Aorta (tissue), 5 donors: ENCODE data around the gene HVCN1. TPM values are rescaled to one million over a fixed set of nuclear protein-coding genes. Genes with fewer than 3 reads are reported as not detected.

Experiments used
- ATAC-seq: fragments of 200-7000 bp; cut with Tn5 transposase; one replicate; pipeline ENCODE4 v1.9.1; 2022; ENCODE audit warnings: moderate library complexity; ENCODE audit not compliant: low FRiP score
- DNase-seq, 2 donors: peaks; one replicate each; pipeline ENCODE4 v3.0.0-alpha.2; 2020
- H3K27ac ChIP-seq, 2 donors: one replicate each; pipeline ENCODE4 v1.5.1; 2013; ENCODE audit warnings: low read length in 2 of 2, mild to moderate bottlenecking in 2 of 2, moderate library complexity in 2 of 2, control low read depth in 1 of 2, inconsistent platforms in 1 of 2, low read depth in 1 of 2
- H3K27me3 ChIP-seq, 2 donors: one replicate each; pipeline ENCODE4 v1.6.1; 2013; ENCODE audit warnings: control low read depth in 1 of 2, low read length in 1 of 2, mild to moderate bottlenecking in 1 of 2, moderate library complexity in 1 of 2; ENCODE audit not compliant: insufficient read depth in 2 of 2, control insufficient read depth in 1 of 2
- H3K36me3 ChIP-seq, 2 donors: one replicate each; pipeline ENCODE4 v1.6.1; 2013; ENCODE audit warnings: control low read depth in 1 of 2, low read length in 1 of 2, mild to moderate bottlenecking in 1 of 2; ENCODE audit not compliant: insufficient read depth in 2 of 2, control insufficient read depth in 1 of 2
- H3K4me1 ChIP-seq, 2 donors: one replicate each; pipeline ENCODE4 v1.6.1; 2013; ENCODE audit warnings: low read length in 2 of 2, control low read depth in 1 of 2, mild to moderate bottlenecking in 1 of 2, moderate library complexity in 1 of 2; ENCODE audit not compliant: insufficient read depth in 2 of 2, control insufficient read depth in 1 of 2
- H3K4me3 ChIP-seq, 2 donors: one replicate each; pipeline ENCODE4 v1.5.1; 2013; ENCODE audit warnings: low read length in 2 of 2, control low read depth in 1 of 2, mild to moderate bottlenecking in 1 of 2
- H3K9me3 ChIP-seq: one replicate; pipeline ENCODE4 v1.6.1; 2013; ENCODE audit warnings: mild to moderate bottlenecking, low read length; ENCODE audit not compliant: control insufficient read depth
- WGBS, 2 donors: extraction: QIAGEN DNeasy Blood & Tissue Kit; methylation state at CpG; one replicate each; pipeline ENCODE4 v1.1.7; 2013; 5-methylcytosine and 5-hydroxymethylcytosine counted together
- intact Hi-C, 2 donors: fragments of 100-400 bp; cut with DNase I; formaldehyde crosslinking; loops; one replicate each; pipeline versions ENCODE4 v1.14.2 to v1.15.0; 2022
- polyA plus RNA-seq, 2 donors: library from polyadenylated mRNA; stranded (reverse); fragments of 200-250 nt; gene quantifications; one replicate each; pipeline ENCODE4 v1.2.3, GENCODE V29; 2013
- total RNA-seq, 2 donors: library from RNA; stranded (reverse); fragmentation: NEBNext Ultra II Directional; extraction: Animal tissue kit (Norgen Biotek cat#: 25700); gene quantifications; one replicate each; pipeline ENCODE4 v1.2.1, GENCODE V29; 2021
- donor health status: healthy with polysubstance abuse.
- donor health status: Bipolar disorder and iron deficiency.
- donor health status: DM: no; HTN: no; CAD: no.
- donor health status: DM: no; HTN: no; CAD: no.
- donor health status: DM: yes; HTN: yes; CAD: no.

Gene HVCN1
- total and polyA plus RNA-seq, 4 donors, result 4.1 to 10.1 (median 7.3) TPM

DNA sequence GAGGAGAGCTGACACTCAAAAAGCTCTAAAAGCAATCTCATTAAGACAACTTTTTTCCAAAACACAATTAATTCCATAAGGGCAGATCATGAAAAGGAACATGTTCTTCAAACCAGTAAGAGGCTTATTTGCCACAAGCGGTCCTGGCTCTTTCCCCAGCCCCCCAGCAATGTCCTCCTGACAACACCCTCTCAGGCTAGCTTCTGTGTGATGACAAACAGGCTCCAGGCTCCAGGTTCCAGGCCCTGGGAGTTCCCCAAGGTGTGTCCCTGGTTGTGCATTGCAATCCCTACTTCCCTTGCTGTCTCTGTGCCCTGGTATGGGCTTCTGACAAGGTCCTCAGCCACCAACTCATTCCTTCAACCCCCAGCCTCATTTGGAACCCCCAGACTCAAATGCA is 8.9 kb downstream of the HVCN1 start:
- intact Hi-C loops, result no loop called here
- ATAC-seq (no peak), DNase-seq (no peak)
- Histone ChIP-seq H3K27me3 (no peaks in the 10 kb centered on the region), H3K36me3 (peaks cover 0 to 3% of the 10 kb centered on the region in 2 donors), H3K27ac (no peak overlapping the region), H3K4me3 (no peak overlapping the region), H3K9me3 (no peaks in the 10 kb centered on the region), H3K4me1 (no peaks in the 10 kb centered on the region)
- 81 to 88% methylated on average over 1 of the region's 1 CpG for WGBS, 2 donors

DNA sequence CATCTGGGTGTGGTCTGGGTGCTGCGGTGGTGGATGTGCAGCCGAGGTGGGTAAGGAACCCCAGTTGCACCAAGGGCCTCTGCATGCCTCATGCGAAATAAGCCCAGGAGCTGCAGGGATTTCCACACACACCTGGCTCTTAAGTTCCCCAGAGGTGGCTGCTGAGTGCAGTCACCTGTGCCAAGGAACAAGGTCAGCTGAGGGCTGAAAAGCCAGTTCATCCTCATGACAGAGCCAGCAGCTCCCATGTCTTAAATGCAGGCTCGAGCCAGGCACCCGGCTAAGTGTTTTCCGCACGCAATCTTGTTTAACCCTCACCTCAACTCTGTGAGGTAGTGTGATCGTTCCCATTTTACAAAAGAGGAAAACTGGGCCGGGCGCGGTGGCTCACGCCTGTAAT is 9.7 kb downstream of the HVCN1 start:
- H3K4me3 ChIP-seq, result no peak overlapping the region
- 95 to 97% methylated on average over 12 of the region's 12 CpGs for WGBS, 2 donors

DNA sequence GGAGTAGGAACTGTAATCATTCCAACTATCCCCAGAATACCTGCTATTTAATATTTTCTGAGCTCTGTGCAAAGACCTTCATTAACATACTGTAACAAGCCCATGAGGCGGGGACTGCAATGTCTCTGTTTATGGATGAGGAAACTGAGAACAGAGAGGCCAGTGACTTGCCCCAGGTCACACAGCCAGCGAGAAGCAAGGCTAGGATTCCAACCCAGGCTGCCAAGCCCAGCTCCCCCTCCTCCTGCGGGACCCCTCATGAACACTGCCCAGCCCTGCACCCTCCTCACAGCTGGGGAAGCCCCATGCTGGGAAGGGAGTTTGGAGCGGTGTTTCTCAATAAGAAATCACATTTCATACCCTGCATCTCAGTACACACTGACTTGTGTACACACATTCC is 10.9 kb downstream of the HVCN1 start:
- intact Hi-C loops, result no loop called here
- WGBS, 2 donors, result 94 to 97% methylated on average over 4 of the region's 4 CpGs

More for the DNA sequence above, 9.7 kb downstream of the HVCN1 start:
- Histone ChIP-seq H3K36me3 (peaks cover 0 to 3% of the 10 kb centered on the region in 2 donors), H3K4me1 (no peaks in the 10 kb centered on the region), H3K9me3 (no peaks in the 10 kb centered on the region), H3K27me3 (no peaks in the 10 kb centered on the region), H3K27ac (no peak overlapping the region)
- ATAC-seq (no peak), DNase-seq (no peak)
- intact Hi-C loops, result no loop called here

DNA sequence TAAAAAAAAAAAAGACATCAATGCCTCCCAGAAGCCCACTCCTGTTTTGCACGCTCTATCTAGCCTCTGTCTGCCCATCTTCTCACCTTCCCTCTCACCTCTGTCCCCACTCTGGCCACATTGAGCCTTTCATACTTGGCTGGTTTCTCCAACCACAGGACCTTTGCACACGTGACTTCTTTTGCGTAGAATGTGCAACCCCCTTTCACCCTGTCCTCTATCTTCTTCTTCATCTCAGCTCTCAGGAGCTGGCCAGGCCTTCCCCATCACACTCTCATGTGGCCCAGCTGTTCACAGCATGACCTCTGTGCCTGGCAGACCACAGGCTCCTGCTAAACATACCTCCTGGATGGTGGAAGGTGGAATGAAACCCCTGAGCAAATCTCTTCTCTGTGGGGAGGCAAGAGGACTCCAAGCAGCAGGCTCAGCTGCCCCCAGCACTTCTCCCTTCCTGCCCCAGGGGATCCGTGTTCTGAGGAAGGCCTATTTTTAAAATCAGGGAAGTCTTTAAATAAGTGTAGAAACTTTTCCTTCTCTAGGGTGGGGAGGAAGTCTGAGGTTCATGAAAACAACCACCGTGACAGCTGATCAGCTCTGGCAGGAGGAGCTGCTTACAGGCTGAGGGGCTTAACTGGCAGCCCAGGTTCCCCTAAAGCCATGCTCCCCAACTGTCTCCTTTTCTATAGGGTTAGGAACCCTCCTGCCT is 11.6 kb downstream of the HVCN1 start:
- peaks cover 0 to 3% of the 10 kb centered on the region in 2 donors for H3K36me3 ChIP-seq
- H3K27me3 ChIP-seq, result no peaks in the 10 kb centered on the region
- H3K27ac ChIP-seq, result no peak overlapping the region
- ATAC-seq, result peak; percentile 19
- 78 to 79% methylated on average over 5 of the region's 5 CpGs for WGBS, 2 donors
- no peaks in the 10 kb centered on the region for H3K4me1 ChIP-seq
- intact Hi-C loops, result no loop called here
- H3K9me3 ChIP-seq, result no peaks in the 10 kb centered on the region
- H3K4me3 ChIP-seq, result no peak overlapping the region
- no peak for DNase-seq

More for the DNA sequence above, 10.9 kb downstream of the HVCN1 start:
- Histone ChIP-seq H3K4me3 (no peak overlapping the region), H3K27ac (no peak overlapping the region), H3K36me3 (peaks cover 0 to 3% of the 10 kb centered on the region in 2 donors), H3K27me3 (no peaks in the 10 kb centered on the region), H3K4me1 (no peaks in the 10 kb centered on the region), H3K9me3 (no peaks in the 10 kb centered on the region)
- ATAC-seq (no peak), DNase-seq (no peak)

DNA sequence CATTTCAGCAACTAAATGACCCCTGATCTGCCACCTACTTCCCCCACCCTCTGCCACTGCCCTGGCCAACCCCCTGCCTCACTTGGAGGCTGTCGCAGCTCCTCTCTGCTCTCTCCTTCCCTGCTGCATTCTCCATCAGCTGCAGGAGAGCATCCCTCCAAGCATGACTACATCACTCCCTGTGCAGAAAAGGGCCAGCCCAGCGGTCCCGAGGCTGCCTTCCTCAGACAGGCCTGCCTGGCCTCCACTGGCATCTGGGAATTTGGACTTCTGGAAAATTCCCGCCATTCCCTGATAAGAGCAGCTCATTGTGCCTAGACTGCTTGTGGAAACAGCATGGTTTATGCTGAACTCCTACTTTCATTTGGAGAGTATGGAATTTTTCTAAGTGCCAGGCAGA is 12.7 kb downstream of the HVCN1 start:
- 63 to 72% methylated on average over 4 of the region's 4 CpGs for WGBS, 2 donors
- DNase-seq (no peak), ATAC-seq (no peak)
- Histone ChIP-seq H3K36me3 (no peaks in the 10 kb centered on the region), H3K9me3 (no peaks in the 10 kb centered on the region), H3K27me3 (no peaks in the 10 kb centered on the region), H3K27ac (no peak overlapping the region), H3K4me1 (no peaks in the 10 kb centered on the region), H3K4me3 (no peak overlapping the region)
- intact Hi-C loops, result no loop called here

DNA sequence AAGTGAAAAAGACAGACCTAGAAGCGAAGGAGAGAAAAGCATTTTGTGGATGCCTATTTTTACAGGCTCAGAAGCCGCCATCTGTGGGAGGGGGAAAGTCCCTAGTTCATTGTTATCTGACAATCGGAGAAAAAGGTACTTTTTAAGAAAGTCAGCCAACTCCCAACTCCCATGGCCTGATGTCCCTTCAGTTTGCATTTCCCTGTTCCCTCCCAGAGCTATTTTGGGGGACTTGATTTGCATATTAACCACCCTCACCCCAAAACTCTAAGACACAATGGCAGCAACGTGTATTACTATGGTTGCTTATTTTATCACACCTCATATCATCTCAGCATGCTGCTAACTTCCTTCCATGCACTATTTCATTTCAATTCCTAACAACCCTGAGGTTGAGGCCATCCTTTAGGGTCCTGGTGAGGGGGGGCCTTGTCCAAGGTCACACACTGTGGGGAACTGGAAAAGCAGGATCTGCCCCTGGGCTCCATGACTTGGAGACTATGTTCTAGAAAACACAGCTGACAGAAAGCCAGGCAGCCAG is 18.7 kb downstream of the HVCN1 start:
- Histone ChIP-seq H3K9me3 (peaks cover 2% of the 10 kb centered on the region), H3K4me1 (no peaks in the 10 kb centered on the region), H3K4me3 (no peak overlapping the region), H3K36me3 (no peaks in the 10 kb centered on the region), H3K27me3 (no peaks in the 10 kb centered on the region), H3K27ac (no peak overlapping the region)
- no peak for DNase-seq
- intact Hi-C loops, result no loop called here
- ATAC-seq, result no peak
- 70 to 76% methylated on average over 4 of the region's 4 CpGs for WGBS, 2 donors

DNA sequence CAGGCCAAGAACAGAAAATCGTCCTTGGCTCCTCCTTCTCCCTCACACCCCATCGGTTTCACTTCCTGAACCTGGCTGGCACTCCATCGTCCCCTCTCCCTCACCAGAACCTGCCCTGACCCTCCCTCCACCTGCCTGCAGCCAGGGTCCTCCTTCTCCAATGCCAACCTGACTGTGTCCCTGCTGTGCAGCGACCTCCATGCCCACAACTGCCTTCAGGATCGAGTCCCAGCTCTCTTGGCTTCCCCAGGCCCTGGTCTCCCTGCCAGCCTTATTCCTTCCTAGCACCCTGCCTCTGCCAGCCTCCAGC is 19.8 kb downstream of the HVCN1 start:
- H3K27ac ChIP-seq, result no peak overlapping the region
- no peak overlapping the region for H3K4me3 ChIP-seq
- peaks cover 2% of the 10 kb centered on the region for H3K9me3 ChIP-seq
- H3K4me1 ChIP-seq, result no peaks in the 10 kb centered on the region
- intact Hi-C loops, result no loop called here
- no peaks in the 10 kb centered on the region for H3K27me3 ChIP-seq
- no peak for DNase-seq
- H3K36me3 ChIP-seq, result no peaks in the 10 kb centered on the region
- WGBS, 2 donors, result 55 to 60% methylated on average over 5 of the region's 5 CpGs
- ATAC-seq, result no peak

DNA sequence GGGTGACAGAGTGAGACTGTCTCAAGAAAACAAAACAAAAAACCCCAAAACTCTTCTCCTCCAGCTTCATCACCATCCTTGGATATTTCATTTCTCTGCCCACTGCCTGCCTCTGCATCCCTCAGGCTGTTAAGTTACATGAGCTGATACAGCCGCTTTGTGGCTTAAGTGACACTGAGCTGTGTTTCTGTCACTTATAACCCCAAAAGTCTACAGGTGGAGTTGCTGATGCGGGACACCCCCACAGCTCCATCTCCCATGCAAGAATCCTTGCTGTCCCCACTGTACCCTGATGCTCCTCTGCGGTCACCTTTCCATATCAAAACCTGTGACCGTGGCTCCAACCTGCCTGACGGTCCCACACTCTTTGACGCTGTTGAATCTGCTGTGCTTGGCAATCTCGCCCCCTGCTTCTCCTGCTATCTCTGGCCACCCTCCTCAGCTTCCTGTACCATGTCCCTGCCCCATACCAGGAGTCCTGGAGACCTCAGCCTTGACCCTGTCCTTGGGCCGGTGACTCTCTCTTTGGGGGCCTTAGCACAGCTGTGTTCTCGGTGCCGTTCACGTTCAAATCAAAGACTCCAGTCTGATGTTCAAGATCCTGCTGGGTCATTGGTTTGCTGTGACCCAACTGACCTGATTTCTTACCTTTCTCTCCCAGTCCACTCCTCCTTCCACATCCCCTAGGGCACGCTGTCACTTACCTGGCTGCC is 20.3 kb downstream of the HVCN1 start:
- no peaks in the 10 kb centered on the region for H3K27me3 ChIP-seq
- H3K27ac ChIP-seq, result no peak overlapping the region
- 92 to 95% methylated on average over 12 of the region's 12 CpGs for WGBS, 2 donors
- no peaks in the 10 kb centered on the region for H3K4me1 ChIP-seq
- H3K36me3 ChIP-seq, result no peaks in the 10 kb centered on the region
- intact Hi-C loops, result no loop called here
- H3K9me3 ChIP-seq, result peaks cover 2% of the 10 kb centered on the region
- H3K4me3 ChIP-seq, result no peak overlapping the region
- ATAC-seq (no peak), DNase-seq (no peak)

DNA sequence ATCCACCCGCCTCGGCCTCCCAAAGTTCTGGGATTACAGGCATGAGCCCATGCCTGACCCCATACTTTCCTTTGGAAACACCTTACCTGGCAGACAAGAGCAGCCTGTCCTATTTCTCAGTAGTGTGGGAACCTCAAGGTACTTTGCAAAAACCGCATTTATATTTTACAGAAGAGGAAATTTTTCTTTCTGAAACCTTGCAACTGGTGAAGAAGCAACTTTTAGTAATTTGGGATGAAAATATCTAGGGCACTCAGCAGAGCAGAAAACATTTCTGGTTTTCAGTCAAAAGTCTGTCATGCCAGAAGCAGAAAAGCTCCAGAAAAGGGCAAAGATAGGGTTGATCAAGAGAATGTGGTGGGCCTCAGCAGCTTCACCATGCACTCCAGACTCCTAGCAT is 21.2 kb downstream of the HVCN1 start:
- Histone ChIP-seq H3K4me1 (no peaks in the 10 kb centered on the region), H3K4me3 (no peak overlapping the region), H3K27me3 (no peaks in the 10 kb centered on the region), H3K9me3 (peaks cover 2% of the 10 kb centered on the region), H3K36me3 (no peaks in the 10 kb centered on the region), H3K27ac (no peak overlapping the region)
- ATAC-seq (no peak), DNase-seq (no peak)
- 95% methylated on average over 3 of the region's 3 CpGs for WGBS, 2 donors
- intact Hi-C loops, result no loop called here
